T-helper 1 cell (primary cell): ENCODE results near the gene RAD51C.
A peak's percentile ranks its signal among the peaks of the same experiment; 100 is the strongest.
"Not testable (repeated sequence)": the region's sequence is repeated elsewhere in the genome, so short reads cannot be mapped to it uniquely, and the experiment has no call there.

ENCODE experiments used
- DNase-seq, 5 donors: peaks; one replicate each; pipeline ENCODE4 v3.0.0-alpha.2; 2012 to 2020

RAD51C gene

GRCh38 chr17:58684462-58684861 lies 7.9 kb upstream of the RAD51C start:
- not testable (repeated sequence) for DNase-seq

GRCh38 chr17:58686980-58687379 lies 5.4 kb upstream of the RAD51C start:
- no peak for DNase-seq

- no peak for DNase-seq
Measured at GRCh38 chr17:58688521-58688920, 3.9 kb upstream of the RAD51C start.

GRCh38 chr17:58690033-58690432 lies 2.4 kb upstream of the RAD51C start:
- DNase-seq = not testable (repeated sequence)

- no peak for DNase-seq
Measured at GRCh38 chr17:58691701-58692238, 632 bp upstream of the RAD51C start, which contains the start of gene TEX14. TEX14 (minus strand) TSS chr17:58692045; CDS start chr17:58652001, 40,044 bp downstream.

GRCh38 chr17:58693208-58693607 lies 806 bp downstream of the RAD51C start:
- no peak for DNase-seq

- no peak for DNase-seq
Measured at GRCh38 chr17:58693751-58694150, 1.3 kb downstream of the RAD51C start.

GRCh38 chr17:58694302-58694701 lies 1.9 kb downstream of the RAD51C start:
- DNase-seq = no peak

- DNase-seq = no peak
Measured at GRCh38 chr17:58694826-58695225, 2.4 kb downstream of the RAD51C start.

- DNase-seq = no peak
Measured at GRCh38 chr17:58699771-58700170, 7.4 kb downstream of the RAD51C start.

- DNase-seq = peak in 1 of 5 donors; percentile 72
Measured at GRCh38 chr17:58702045-58702476, 9.7 kb downstream of the RAD51C start.

- DNase-seq = no peak
Measured at GRCh38 chr17:58702708-58703107, 10.3 kb downstream of the RAD51C start.

- peak in 1 of 5 donors; percentile 41 for DNase-seq
Measured at GRCh38 chr17:58703137-58703915, 10.9 kb downstream of the RAD51C start.

GRCh38 chr17:58703916-58704286 lies 11.5 kb downstream of the RAD51C start:
- DNase-seq = no peak

- DNase-seq = peak in 1 of 5 donors; percentile 23
Measured at GRCh38 chr17:58706351-58707140, 14.1 kb downstream of the RAD51C start.

- peak in 3 of 5 donors; percentile 13 to 39 (median 28) for DNase-seq
Measured at GRCh38 chr17:58710948-58711552, 18.6 kb downstream of the RAD51C start.

GRCh38 chr17:58722274-58722673 lies 29.9 kb downstream of the RAD51C start:
- no peak for DNase-seq

- no peak for DNase-seq
Measured at GRCh38 chr17:58722696-58723095, 30.3 kb downstream of the RAD51C start.

GRCh38 chr17:58728798-58729197 lies 36.4 kb downstream of the RAD51C start:
- no peak for DNase-seq

GRCh38 chr17:58730937-58731336 lies 38.5 kb downstream of the RAD51C start:
- no peak for DNase-seq

- DNase-seq = no peak
Measured at GRCh38 chr17:58734040-58734439, 41.6 kb downstream of the RAD51C start.

GRCh38 chr17:58734811-58735210 lies 42.4 kb downstream of the RAD51C start:
- no peak for DNase-seq

GRCh38 chr17:58741121-58741625 lies 48.8 kb downstream of the RAD51C start:
- DNase-seq = no peak
